Testis (tissue), 3 donors: ENCODE measurements around the gene ATOH8. TPM values are rescaled to one million over a fixed set of nuclear protein-coding genes. Genes with fewer than 3 reads are reported as not detected.

ENCODE experiments used
- DNase-seq: peaks from one replicate; pipeline ENCODE4 v3.0.0-alpha.2; 2019
- H3K27ac ChIP-seq, 2 donors: fragments of 200-600 bp; sonication (generic); one replicate each; pipeline ENCODE4 v1.5.1; 2019
- H3K27me3 ChIP-seq: fragments of 200-600 bp; sonication (generic); one replicate; pipeline ENCODE4 v1.5.1; 2019
- H3K36me3 ChIP-seq: fragments of 200-600 bp; sonication (generic); one replicate; pipeline ENCODE4 v1.5.1; 2017; ENCODE audit warnings: low read depth; ENCODE audit errors: missing control alignments
- H3K4me1 ChIP-seq: fragments of 200-600 bp; sonication (generic); one replicate; pipeline ENCODE4 v1.5.1; 2019
- H3K4me3 ChIP-seq, 2 donors: fragments of 200-600 bp; sonication (generic); one replicate each; pipeline ENCODE4 v1.5.1; 2017 to 2019
- H3K9me3 ChIP-seq: fragments of 200-600 bp; sonication (generic); one replicate; pipeline ENCODE4 v1.5.1; 2017
- CTCF ChIP-seq, 3 experiments: fragments of 450-650 bp in 2 of 3; fragments of 200-600 bp in 1 of 3; sonication (generic) in 1 of 3; IDR thresholded peaks; one replicate each; pipeline ENCODE4 v1.5.1; 2016 to 2019; ENCODE audit warnings: antibody characterized with exemption in 3 of 3, mild to moderate bottlenecking in 2 of 3, moderate library complexity in 1 of 3
- POLR2A ChIP-seq: fragments of 450-650 bp; IDR thresholded peaks from one replicate; pipeline ENCODE4 v1.6.1; 2017; ENCODE audit warnings: antibody characterized with exemption, mild to moderate bottlenecking, moderate library complexity
- WGBS, 2 donors: methylation state at CpG; one replicate each; pipeline ENCODE4 v1.1.5; 2018; 5-methylcytosine and 5-hydroxymethylcytosine counted together
- intact Hi-C: fragments of 100-400 bp; cut with DNase I; formaldehyde crosslinking; loops from one replicate; pipeline ENCODE4 v1.15.1; 2023; ENCODE audit warnings: low total_unique reads
- polyA plus RNA-seq: library from polyadenylated mRNA; stranded (reverse); fragments of 350-450 nt; fragmentation: Illumina TruSeq; extraction: RNeasy Lipid Tissue Mini Kit (QIAGEN cat#74804); gene quantifications from one replicate; pipeline ENCODE4 v1.2.3, GENCODE V29; 2014; ENCODE audit warnings: low read depth, low replicate concordance; ENCODE audit not compliant: insufficient read depth
- total RNA-seq, 2 donors: library from RNA; depleted of rRNA; stranded (reverse); fragments of >200 nt; gene quantifications; one replicate each; pipeline ENCODE4 v1.2.3, GENCODE V29; 2016

ATOH8 gene
- total and polyA plus RNA-seq, 3 donors from 2014 or later, result 13.5 to 16.8 (median 14.2) TPM

- WGBS, 2 donors, result 94 to 100% methylated on average over 1 of the region's 1 CpG
- TF ChIP-seq CTCF (IDR thresholded peaks at IDR 0.05), result no peak
- no peak for TF ChIP-seq POLR2A
- intact Hi-C loops, result no loop called here
These were observed 33.3 kb upstream of the ATOH8 start for GRCh38 chr2:85720533-85720932.

GRCh38 chr2:85721641-85722040, 32.1 kb upstream of the ATOH8 start:
- 95 to 99% methylated on average over 4 of the region's 4 CpGs for WGBS, 2 donors
- Histone ChIP-seq H3K4me1 (no peaks in the 10 kb centered on the region), H3K9me3 (no peaks in the 10 kb centered on the region), H3K4me3 (no peak overlapping the region), H3K27me3 (no peaks in the 10 kb centered on the region), H3K36me3 (no peaks in the 10 kb centered on the region), H3K27ac (no peak overlapping the region)
- TF ChIP-seq POLR2A (no peak), CTCF (IDR thresholded peaks at IDR 0.05) (no peak)
- intact Hi-C loops, result no loop called here
- no peak for DNase-seq

More at GRCh38 chr2:85720533-85720932, 33.3 kb upstream of the ATOH8 start:
- no peak overlapping the region for H3K4me3 ChIP-seq
- no peak for DNase-seq
- H3K4me1 ChIP-seq, result no peaks in the 10 kb centered on the region
- H3K9me3 ChIP-seq, result no peaks in the 10 kb centered on the region
- no peaks in the 10 kb centered on the region for H3K36me3 ChIP-seq
- no peak overlapping the region for H3K27ac ChIP-seq
- H3K27me3 ChIP-seq, result no peaks in the 10 kb centered on the region

- 91 to 92% methylated on average over 6 of the region's 6 CpGs for WGBS, 2 donors
- Histone ChIP-seq H3K4me3 (no peak overlapping the region), H3K4me1 (no peaks in the 10 kb centered on the region), H3K27ac (no peak overlapping the region), H3K36me3 (no peaks in the 10 kb centered on the region), H3K27me3 (no peaks in the 10 kb centered on the region), H3K9me3 (no peaks in the 10 kb centered on the region)
- TF ChIP-seq CTCF (IDR thresholded peaks at IDR 0.05) (no peak), POLR2A (no peak)
- intact Hi-C loops, result no loop called here
- no peak for DNase-seq
These were observed 31.3 kb upstream of the ATOH8 start for GRCh38 chr2:85722519-85722918.

GRCh38 chr2:85723707-85724360, 30.0 kb upstream of the ATOH8 start:
- intact Hi-C loops, result no loop called here
- TF ChIP-seq POLR2A (no peak), CTCF (IDR thresholded peaks at IDR 0.05) (no peak)
- peaks cover 2% of the 10 kb centered on the region for H3K4me1 ChIP-seq
- no peaks in the 10 kb centered on the region for H3K36me3 ChIP-seq
- DNase-seq, result no peak
- 100% methylated on average over 2 of the region's 2 CpGs for WGBS, 2 donors
- H3K27ac ChIP-seq, result no peak overlapping the region
- no peaks in the 10 kb centered on the region for H3K9me3 ChIP-seq
- H3K4me3 ChIP-seq, result no peak overlapping the region
- no peaks in the 10 kb centered on the region for H3K27me3 ChIP-seq

GRCh38 chr2:85724731-85725181, 29.0 kb upstream of the ATOH8 start:
- 58 to 78% methylated on average over 3 to 5 of the region's 5 CpGs for WGBS, 2 donors

More at GRCh38 chr2:85724731-85725181, 29.0 kb upstream of the ATOH8 start:
- no peak overlapping the region for H3K4me3 ChIP-seq
- peaks cover 3% of the 10 kb centered on the region for H3K4me1 ChIP-seq
- intact Hi-C loops, result loop anchor here (5.0 kb wide), 1 partner anchor 88 kb away; no protein-coding TSS in a partner anchor
- no peak for DNase-seq
- H3K9me3 ChIP-seq, result no peaks in the 10 kb centered on the region
- H3K36me3 ChIP-seq, result no peaks in the 10 kb centered on the region
- H3K27ac ChIP-seq, result no peak overlapping the region
- no peak for TF ChIP-seq POLR2A
- TF ChIP-seq CTCF (IDR thresholded peaks at IDR 0.05), result no peak
- no peaks in the 10 kb centered on the region for H3K27me3 ChIP-seq
